Measurements from ENCODE around the gene LIN28A.

GRCh38 chr1:26478988-26479387 lies 68.4 kb downstream of the LIN28A start:
- TF ChIP-seq MAX (IDR thresholded peaks at IDR 0.05), result no peak
- TF ChIP-seq REST (IDR thresholded peaks at IDR 0.05), result no peak
- no peak for TF ChIP-seq CTCF (IDR thresholded peaks at IDR 0.05; ENCODE audit: low read depth, low read length, missing input control)
- TF ChIP-seq HNF4G (IDR thresholded peaks at IDR 0.05), result no peak
- no peak for TF ChIP-seq YY1 (IDR thresholded peaks at IDR 0.05)

All from liver (tissue), 3 donors.